ENCODE results near the gene BCAS3.

BCAS3 gene

DNA sequence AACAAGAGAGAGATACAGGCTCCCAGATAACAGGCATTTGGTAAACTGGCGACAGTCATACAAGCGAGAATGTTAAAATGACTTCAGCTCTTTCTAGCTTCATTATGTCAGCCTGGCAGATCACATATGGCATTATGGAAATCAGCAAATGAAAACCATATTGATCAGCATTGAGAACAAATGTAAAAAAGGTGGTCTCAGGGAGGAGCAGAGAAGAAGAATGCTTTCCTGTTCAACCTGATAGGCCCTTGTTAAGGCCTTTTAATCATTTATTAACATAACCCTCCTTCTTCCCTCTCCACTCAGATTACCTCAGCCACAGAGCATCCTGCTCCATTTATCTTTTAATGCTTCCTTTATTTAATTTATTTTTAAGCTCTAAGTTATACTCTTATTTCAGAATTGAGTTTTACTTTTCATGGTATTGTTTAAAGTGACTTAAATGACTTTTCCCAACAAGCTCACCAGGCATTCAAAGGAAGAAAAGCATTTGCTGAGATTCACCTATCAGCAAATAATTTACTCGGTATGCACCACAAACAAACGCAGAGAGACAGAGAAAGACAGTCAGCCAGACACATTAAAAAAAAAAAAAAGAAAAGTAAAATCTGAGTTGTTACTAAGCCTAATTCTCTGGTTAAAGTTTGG lies 478.1 kb downstream of the BCAS3 start:
- no peak overlapping the region for H3K4me3 ChIP-seq (ENCODE audit: low read depth, low read length)
- TF ChIP-seq, protein P1, sequence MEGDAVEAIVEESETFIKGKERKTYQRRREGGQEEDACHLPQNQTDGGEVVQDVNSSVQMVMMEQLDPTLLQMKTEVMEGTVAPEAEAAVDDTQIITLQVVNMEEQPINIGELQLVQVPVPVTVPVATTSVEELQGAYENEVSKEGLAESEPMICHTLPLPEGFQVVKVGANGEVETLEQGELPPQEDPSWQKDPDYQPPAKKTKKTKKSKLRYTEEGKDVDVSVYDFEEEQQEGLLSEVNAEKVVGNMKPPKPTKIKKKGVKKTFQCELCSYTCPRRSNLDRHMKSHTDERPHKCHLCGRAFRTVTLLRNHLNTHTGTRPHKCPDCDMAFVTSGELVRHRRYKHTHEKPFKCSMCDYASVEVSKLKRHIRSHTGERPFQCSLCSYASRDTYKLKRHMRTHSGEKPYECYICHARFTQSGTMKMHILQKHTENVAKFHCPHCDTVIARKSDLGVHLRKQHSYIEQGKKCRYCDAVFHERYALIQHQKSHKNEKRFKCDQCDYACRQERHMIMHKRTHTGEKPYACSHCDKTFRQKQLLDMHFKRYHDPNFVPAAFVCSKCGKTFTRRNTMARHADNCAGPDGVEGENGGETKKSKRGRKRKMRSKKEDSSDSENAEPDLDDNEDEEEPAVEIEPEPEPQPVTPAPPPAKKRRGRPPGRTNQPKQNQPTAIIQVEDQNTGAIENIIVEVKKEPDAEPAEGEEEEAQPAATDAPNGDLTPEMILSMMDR (IDR thresholded peaks at IDR 0.05; ENCODE audit: low read depth, low read length, missing control alignments), result no peak
- in situ Hi-C loops (cut with HindIII; ENCODE audit: low sequenced_read_pairs), result no loop called here
- no peak for DNase-seq (ENCODE audit: low read depth)

GRCh38 chr17:61157246-61157886 lies 479.7 kb downstream of the BCAS3 start:
- in situ Hi-C loops (cut with HindIII; ENCODE audit: low sequenced_read_pairs), result no loop called here
- TF ChIP-seq, protein P1 (IDR thresholded peaks at IDR 0.05; ENCODE audit: low read depth, low read length, missing control alignments), result peak; percentile 14
- H3K4me3 ChIP-seq (ENCODE audit: low read depth, low read length), result no peak overlapping the region
- DNase-seq (ENCODE audit: low read depth), result peak; percentile 29

- TF ChIP-seq, protein P1 (IDR thresholded peaks at IDR 0.05; ENCODE audit: low read depth, low read length, missing control alignments), result no peak
- DNase-seq (ENCODE audit: low read depth), result no peak
- no peak overlapping the region for H3K4me3 ChIP-seq (ENCODE audit: low read depth, low read length)
- in situ Hi-C loops (cut with HindIII; ENCODE audit: low sequenced_read_pairs), result no loop called here
Measured at GRCh38 chr17:61158376-61158775, 480.7 kb downstream of the BCAS3 start.

DNA sequence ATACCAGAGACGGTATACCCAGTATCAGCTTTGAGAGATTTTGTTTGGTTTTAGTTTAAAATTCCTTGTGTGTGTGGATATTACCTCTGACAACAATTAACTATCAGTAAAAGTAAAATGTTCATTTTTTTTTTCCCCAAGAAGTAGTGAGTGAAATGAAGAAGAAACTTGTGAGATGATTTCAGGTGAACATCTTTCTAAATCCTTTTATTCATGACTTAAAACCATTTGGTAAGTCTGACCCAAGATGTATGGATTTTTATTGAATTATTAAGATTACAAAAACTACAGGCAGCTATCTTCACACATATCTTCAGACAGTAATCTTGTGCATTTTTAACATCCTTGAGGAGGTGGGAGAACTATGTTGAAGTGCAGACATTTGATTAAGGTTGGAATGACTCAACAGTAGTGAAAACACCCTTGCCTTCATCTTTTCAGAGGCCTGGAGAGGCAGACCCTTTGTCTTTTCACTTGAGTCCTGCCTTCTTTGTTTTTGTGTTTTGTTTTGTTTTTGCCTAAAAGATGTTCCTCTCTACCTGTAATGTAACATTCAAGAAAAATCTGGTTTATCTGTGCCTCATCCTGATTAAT lies 481.7 kb downstream of the BCAS3 start:
- TF ChIP-seq, protein P1 (IDR thresholded peaks at IDR 0.05; ENCODE audit: low read depth, low read length, missing control alignments), result no peak
- DNase-seq (ENCODE audit: low read depth), result no peak
- H3K4me3 ChIP-seq (ENCODE audit: low read depth, low read length), result no peak overlapping the region
- in situ Hi-C loops (cut with HindIII; ENCODE audit: low sequenced_read_pairs), result no loop called here

DNA sequence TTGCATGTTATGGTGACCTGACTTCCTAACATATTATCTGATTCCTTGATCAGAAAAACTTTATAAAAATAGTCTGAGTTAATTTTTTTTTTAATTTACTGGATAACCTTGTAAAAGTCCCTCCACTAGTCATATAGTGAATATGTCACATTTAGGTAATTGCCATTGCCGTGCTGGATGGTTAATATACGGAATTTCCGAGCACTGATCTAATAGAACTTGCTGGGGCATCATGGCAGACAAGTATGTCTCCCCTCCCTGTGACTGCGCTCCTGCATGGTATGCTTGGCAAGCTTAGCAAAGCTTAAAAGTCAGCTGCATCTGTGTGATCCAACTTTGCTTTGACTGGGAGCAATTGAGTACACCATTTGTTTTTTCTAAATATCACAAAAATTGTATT lies 482.6 kb downstream of the BCAS3 start:
- in situ Hi-C loops (cut with HindIII; ENCODE audit: low sequenced_read_pairs), result no loop called here
- DNase-seq (ENCODE audit: low read depth), result no peak
- TF ChIP-seq, protein P1 (IDR thresholded peaks at IDR 0.05; ENCODE audit: low read depth, low read length, missing control alignments), result no peak
- no peak overlapping the region for H3K4me3 ChIP-seq (ENCODE audit: low read depth, low read length)

DNA sequence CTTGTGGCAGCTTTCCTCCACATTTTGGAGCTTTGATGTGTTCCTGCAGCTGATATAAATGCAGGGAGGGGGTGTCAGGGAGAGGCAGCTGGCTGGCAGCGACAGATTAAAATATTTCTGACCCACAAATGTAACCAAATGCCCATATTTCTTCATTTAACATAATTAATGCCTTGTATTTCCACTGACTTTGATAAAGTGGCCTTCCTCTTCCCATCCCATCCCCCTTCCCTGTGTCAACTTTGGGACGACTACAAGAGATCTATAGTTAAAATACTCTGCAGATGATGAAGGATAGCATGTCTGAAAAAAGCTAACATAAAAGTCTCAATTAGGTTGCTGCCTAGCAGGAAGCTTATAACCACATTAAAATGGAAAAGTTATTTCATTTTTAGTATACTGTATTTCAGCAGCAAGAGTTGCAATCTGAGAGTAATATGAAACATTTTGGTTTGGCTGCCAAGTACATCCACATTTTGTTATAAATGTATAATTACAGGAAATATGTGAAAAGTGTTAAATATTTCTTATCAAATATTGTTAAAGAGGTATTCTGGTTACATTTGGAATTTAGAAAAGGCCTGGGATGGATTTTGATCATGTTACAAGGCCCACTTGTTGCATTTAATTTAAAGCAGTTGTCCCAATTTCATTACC lies 483.3 kb downstream of the BCAS3 start:
- DNase-seq (ENCODE audit: low read depth), result no peak
- H3K4me3 ChIP-seq (ENCODE audit: low read depth, low read length), result no peak overlapping the region
- in situ Hi-C loops (cut with HindIII; ENCODE audit: low sequenced_read_pairs), result no loop called here
- TF ChIP-seq, protein P1 (IDR thresholded peaks at IDR 0.05; ENCODE audit: low read depth, low read length, missing control alignments), result no peak

Data from astrocyte of the cerebellum (primary cell).